Measurements from ENCODE around the gene LSM3.

The LSM3 gene

GRCh38 chr3:14143271-14144225, 35.1 kb upstream of the LSM3 start:
- DNase-seq = no peak

- peak; percentile 90 for DNase-seq
These were observed 34.1 kb upstream of the LSM3 start for GRCh38 chr3:14144423-14145075.

GRCh38 chr3:14145236-14145635, 33.4 kb upstream of the LSM3 start:
- no peak for DNase-seq

- no peak for DNase-seq
These were observed 32.8 kb upstream of the LSM3 start for GRCh38 chr3:14145670-14146380.

- no peak for DNase-seq
These were observed 32.1 kb upstream of the LSM3 start for GRCh38 chr3:14146381-14147065.

- no peak for DNase-seq
These were observed 31.6 kb upstream of the LSM3 start for GRCh38 chr3:14147066-14147435.

- no peak for DNase-seq
These were observed 31.0 kb upstream of the LSM3 start for GRCh38 chr3:14147617-14148016.

GRCh38 chr3:14148041-14148985, 30.3 kb upstream of the LSM3 start:
- DNase-seq = no peak

- no peak for DNase-seq
These were observed 28.5 kb upstream of the LSM3 start for GRCh38 chr3:14150078-14150477.

- no peak for DNase-seq
These were observed 28.0 kb upstream of the LSM3 start for GRCh38 chr3:14150491-14151230.

GRCh38 chr3:14151471-14152083, 27.0 kb upstream of the LSM3 start:
- no peak for DNase-seq

GRCh38 chr3:14152233-14152962, 26.2 kb upstream of the LSM3 start:
- DNase-seq = no peak

GRCh38 chr3:14152963-14153355, 25.7 kb upstream of the LSM3 start:
- no peak for DNase-seq

GRCh38 chr3:14153663-14154062, 25.0 kb upstream of the LSM3 start:
- DNase-seq = no peak

- DNase-seq = no peak
These were observed 24.3 kb upstream of the LSM3 start for GRCh38 chr3:14154276-14154675.

GRCh38 chr3:14154895-14155440, 23.6 kb upstream of the LSM3 start:
- DNase-seq = no peak

- no peak for DNase-seq
These were observed 22.4 kb upstream of the LSM3 start for GRCh38 chr3:14156201-14156600.

- DNase-seq = no peak
These were observed 21.6 kb upstream of the LSM3 start for GRCh38 chr3:14156843-14157561.

GRCh38 chr3:14157951-14158350, 20.7 kb upstream of the LSM3 start:
- DNase-seq = no peak
